ENCODE measurements around the gene PRKCB.

The PRKCB gene

GRCh38 chr16:24132797-24133155 lies 297.0 kb downstream of the PRKCB start:
- Histone ChIP-seq H3K27ac (no peak overlapping the region), H3K4me1 (ENCODE audit: control insufficient read depth in 1 of 2, insufficient read depth in 1 of 2, low read depth in 1 of 2, low read length in 1 of 2) (no peaks in the 10 kb centered on the region), H3K9me3 (no peaks in the 10 kb centered on the region), H3K4me3 (ENCODE audit: low read depth in 1 of 2, low read length in 1 of 2) (no peak overlapping the region), H3K36me3 (peaks cover 75% of the 10 kb centered on the region), H3K27me3 (no peaks in the 10 kb centered on the region)
- TF ChIP-seq CTCF (IDR thresholded peaks at IDR 0.05) = no peak

- H3K27ac ChIP-seq = no peak overlapping the region
- no peaks in the 10 kb centered on the region for H3K27me3 ChIP-seq
- no peak for TF ChIP-seq CTCF (IDR thresholded peaks at IDR 0.05)
- H3K9me3 ChIP-seq = no peaks in the 10 kb centered on the region
- no peaks in the 10 kb centered on the region for H3K4me1 ChIP-seq (ENCODE audit: control insufficient read depth in 1 of 2, insufficient read depth in 1 of 2, low read depth in 1 of 2, low read length in 1 of 2)
- H3K36me3 ChIP-seq = peaks cover 60% of the 10 kb centered on the region
- no peak overlapping the region for H3K4me3 ChIP-seq (ENCODE audit: low read depth in 1 of 2, low read length in 1 of 2)
Observed at GRCh38 chr16:24135624-24136565, 300.1 kb downstream of the PRKCB start.

GRCh38 chr16:24138024-24138423 lies 302.2 kb downstream of the PRKCB start:
- no peak for TF ChIP-seq CTCF (IDR thresholded peaks at IDR 0.05)
- Histone ChIP-seq H3K9me3 (no peaks in the 10 kb centered on the region), H3K36me3 (peaks cover 48% of the 10 kb centered on the region)

GRCh38 chr16:24138575-24138974 lies 302.8 kb downstream of the PRKCB start:
- H3K4me1 ChIP-seq (ENCODE audit: control insufficient read depth in 1 of 2, insufficient read depth in 1 of 2, low read depth in 1 of 2, low read length in 1 of 2) = no peaks in the 10 kb centered on the region
- TF ChIP-seq CTCF (IDR thresholded peaks at IDR 0.05) = no peak
- no peak overlapping the region for H3K27ac ChIP-seq
- H3K9me3 ChIP-seq = no peaks in the 10 kb centered on the region
- H3K27me3 ChIP-seq = no peaks in the 10 kb centered on the region
- no peak overlapping the region for H3K4me3 ChIP-seq (ENCODE audit: low read depth in 1 of 2, low read length in 1 of 2)
- H3K36me3 ChIP-seq = peaks cover 48% of the 10 kb centered on the region

More at GRCh38 chr16:24138024-24138423, 302.2 kb downstream of the PRKCB start:
- H3K27me3 ChIP-seq = no peaks in the 10 kb centered on the region
- no peak overlapping the region for H3K4me3 ChIP-seq (ENCODE audit: low read depth in 1 of 2, low read length in 1 of 2)
- no peaks in the 10 kb centered on the region for H3K4me1 ChIP-seq (ENCODE audit: control insufficient read depth in 1 of 2, insufficient read depth in 1 of 2, low read depth in 1 of 2, low read length in 1 of 2)
- H3K27ac ChIP-seq = no peak overlapping the region

GRCh38 chr16:24139282-24139681 lies 303.5 kb downstream of the PRKCB start:
- peaks cover 51% of the 10 kb centered on the region for H3K36me3 ChIP-seq
- H3K27me3 ChIP-seq = no peaks in the 10 kb centered on the region
- no peak overlapping the region for H3K27ac ChIP-seq
- no peaks in the 10 kb centered on the region for H3K4me1 ChIP-seq (ENCODE audit: control insufficient read depth in 1 of 2, insufficient read depth in 1 of 2, low read depth in 1 of 2, low read length in 1 of 2)
- no peak overlapping the region for H3K4me3 ChIP-seq (ENCODE audit: low read depth in 1 of 2, low read length in 1 of 2)
- TF ChIP-seq CTCF (IDR thresholded peaks at IDR 0.05) = no peak
- H3K9me3 ChIP-seq = no peaks in the 10 kb centered on the region

Data from neutrophil (primary cell).